ENCODE measurements around the gene CCSAP.
"Not testable (repeated sequence)": the region's sequence is repeated elsewhere in the genome, so short reads cannot be mapped to it uniquely, and the experiment has no call there.

The CCSAP gene

GRCh38 chr1:229342656-229343569 is at the start of gene CCSAP:
Gene CCSAP (minus strand): TSS chr1:229343047. CDS start chr1:229342465, 582 bp downstream.
- Histone ChIP-seq H3K27me3 (ENCODE audit: low read depth) (0 out of 2 replicates have a peak, but pooled peaks cover 2% of the 10 kb centered on the region), H3K4me1 (peaks cover 19% of the 10 kb centered on the region), H3K9me3 (no peaks in the 10 kb centered on the region), H3K4me3 (peak within 1 kb of the TSS; percentile 66), H3K36me3 (replicated peaks) (0 out of 2 replicates have a peak, but pooled peaks cover 3% of the 10 kb centered on the region)
- in situ Hi-C loops (cut with MboI; ENCODE audit: low sequenced_read_pairs): no loop called here
- DNase-seq (ENCODE audit: low spot score in 2 of 2): peak in 1 of 2 experiments; percentile 49

- no peak for DNase-seq (ENCODE audit: low spot score in 2 of 2)
- in situ Hi-C loops (cut with MboI; ENCODE audit: low sequenced_read_pairs): no loop called here
- H3K36me3 ChIP-seq (replicated peaks): no peaks in the 10 kb centered on the region
- no peaks in the 10 kb centered on the region for H3K4me1 ChIP-seq
- no peak overlapping the region for H3K4me3 ChIP-seq
- no peaks in the 10 kb centered on the region for H3K27me3 ChIP-seq (ENCODE audit: low read depth)
- H3K9me3 ChIP-seq: no peaks in the 10 kb centered on the region
Measured at GRCh38 chr1:229390130-229390529, 47.3 kb upstream of the CCSAP start.

GRCh38 chr1:229388897-229389580 is 46.2 kb upstream of the CCSAP start:
- no peak for DNase-seq (ENCODE audit: low spot score in 2 of 2)
- Histone ChIP-seq H3K4me3 (no peak overlapping the region), H3K9me3 (no peaks in the 10 kb centered on the region), H3K4me1 (no peaks in the 10 kb centered on the region), H3K27me3 (ENCODE audit: low read depth) (no peaks in the 10 kb centered on the region), H3K36me3 (replicated peaks) (no peaks in the 10 kb centered on the region)
- in situ Hi-C loops (cut with MboI; ENCODE audit: low sequenced_read_pairs): no loop called here

- Histone ChIP-seq H3K4me3 (no peak overlapping the region), H3K9me3 (no peaks in the 10 kb centered on the region), H3K27me3 (ENCODE audit: low read depth) (no peaks in the 10 kb centered on the region), H3K36me3 (replicated peaks) (no peaks in the 10 kb centered on the region), H3K4me1 (no peaks in the 10 kb centered on the region)
- in situ Hi-C loops (cut with MboI; ENCODE audit: low sequenced_read_pairs): no loop called here
- no peak for DNase-seq (ENCODE audit: low spot score in 2 of 2)
Measured at GRCh38 chr1:229385853-229386456, 43.1 kb upstream of the CCSAP start.

- H3K9me3 ChIP-seq: no peaks in the 10 kb centered on the region
- H3K4me1 ChIP-seq: no peaks in the 10 kb centered on the region
- no peak for DNase-seq (ENCODE audit: low spot score in 2 of 2)
- no peak overlapping the region for H3K4me3 ChIP-seq
- H3K36me3 ChIP-seq (replicated peaks): no peaks in the 10 kb centered on the region
- H3K27me3 ChIP-seq (ENCODE audit: low read depth): no peaks in the 10 kb centered on the region
- in situ Hi-C loops (cut with MboI; ENCODE audit: low sequenced_read_pairs): no loop called here
Measured at GRCh38 chr1:229384822-229385221, 42.0 kb upstream of the CCSAP start.

- peaks cover 1% of the 10 kb centered on the region; the same call in 1 of the 2 replicates for H3K4me1 ChIP-seq
- H3K36me3 ChIP-seq (replicated peaks): no peaks in the 10 kb centered on the region
- no peaks in the 10 kb centered on the region for H3K9me3 ChIP-seq
- no peak overlapping the region for H3K4me3 ChIP-seq
- H3K27me3 ChIP-seq (ENCODE audit: low read depth): no peaks in the 10 kb centered on the region
- no peak for DNase-seq (ENCODE audit: low spot score in 2 of 2)
- in situ Hi-C loops (cut with MboI; ENCODE audit: low sequenced_read_pairs): no loop called here
Measured at GRCh38 chr1:229383961-229384360, 41.1 kb upstream of the CCSAP start.

- in situ Hi-C loops (cut with MboI; ENCODE audit: low sequenced_read_pairs): no loop called here
- no peaks in the 10 kb centered on the region for H3K36me3 ChIP-seq (replicated peaks)
- H3K27me3 ChIP-seq (ENCODE audit: low read depth): no peaks in the 10 kb centered on the region
- H3K9me3 ChIP-seq: no peaks in the 10 kb centered on the region
- peaks cover 4% of the 10 kb centered on the region; the same call in 1 of the 2 replicates for H3K4me1 ChIP-seq
- no peak for DNase-seq (ENCODE audit: low spot score in 2 of 2)
- no peak overlapping the region for H3K4me3 ChIP-seq
Measured at GRCh38 chr1:229383188-229383587, 40.3 kb upstream of the CCSAP start.

GRCh38 chr1:229381234-229381633 is 38.4 kb upstream of the CCSAP start:
- in situ Hi-C loops (cut with MboI; ENCODE audit: low sequenced_read_pairs): no loop called here
- no peak overlapping the region for H3K4me3 ChIP-seq
- H3K36me3 ChIP-seq (replicated peaks): no peaks in the 10 kb centered on the region
- H3K9me3 ChIP-seq: no peaks in the 10 kb centered on the region
- peaks cover 4% of the 10 kb centered on the region; the same call in 1 of the 2 replicates for H3K4me1 ChIP-seq
- no peak for DNase-seq (ENCODE audit: low spot score in 2 of 2)
- no peaks in the 10 kb centered on the region for H3K27me3 ChIP-seq (ENCODE audit: low read depth)

- Histone ChIP-seq H3K9me3 (no peaks in the 10 kb centered on the region), H3K27me3 (ENCODE audit: low read depth) (no peaks in the 10 kb centered on the region), H3K4me3 (no peak overlapping the region), H3K36me3 (replicated peaks) (no peaks in the 10 kb centered on the region), H3K4me1 (peaks cover 4% of the 10 kb centered on the region; the same call in 1 of the 2 replicates)
- DNase-seq (ENCODE audit: low spot score in 2 of 2): no peak
- in situ Hi-C loops (cut with MboI; ENCODE audit: low sequenced_read_pairs): no loop called here
Measured at GRCh38 chr1:229380536-229381160, 37.8 kb upstream of the CCSAP start.

GRCh38 chr1:229379846-229380245 is 37.0 kb upstream of the CCSAP start:
- in situ Hi-C loops (cut with MboI; ENCODE audit: low sequenced_read_pairs): no loop called here
- H3K9me3 ChIP-seq: no peaks in the 10 kb centered on the region
- no peak overlapping the region for H3K4me3 ChIP-seq
- H3K27me3 ChIP-seq (ENCODE audit: low read depth): no peaks in the 10 kb centered on the region
- DNase-seq (ENCODE audit: low spot score in 2 of 2): no peak
- H3K4me1 ChIP-seq: peaks cover 4% of the 10 kb centered on the region; the same call in 1 of the 2 replicates
- H3K36me3 ChIP-seq (replicated peaks): no peaks in the 10 kb centered on the region

GRCh38 chr1:229378586-229379367 is 35.9 kb upstream of the CCSAP start:
- H3K4me3 ChIP-seq: no peak overlapping the region
- in situ Hi-C loops (cut with MboI; ENCODE audit: low sequenced_read_pairs): no loop called here

GRCh38 chr1:229378035-229378434 is 35.2 kb upstream of the CCSAP start:
- H3K4me1 ChIP-seq; H3K36me3 ChIP-seq (replicated peaks); in situ Hi-C loops (cut with MboI; ENCODE audit: low sequenced_read_pairs); DNase-seq (ENCODE audit: low spot score in 2 of 2); H3K27me3 ChIP-seq (ENCODE audit: low read depth); H3K9me3 ChIP-seq; H3K4me3 ChIP-seq: not testable (repeated sequence)

More at GRCh38 chr1:229378586-229379367, 35.9 kb upstream of the CCSAP start:
- H3K36me3 ChIP-seq (replicated peaks): no peaks in the 10 kb centered on the region
- peak; percentile 5 to 18 for DNase-seq (ENCODE audit: low spot score in 2 of 2)
- H3K9me3 ChIP-seq: no peaks in the 10 kb centered on the region
- peaks cover 4% of the 10 kb centered on the region; the same call in 1 of the 2 replicates for H3K4me1 ChIP-seq
- H3K27me3 ChIP-seq (ENCODE audit: low read depth): no peaks in the 10 kb centered on the region

GRCh38 chr1:229377429-229377828 is 34.6 kb upstream of the CCSAP start:
- no peaks in the 10 kb centered on the region for H3K36me3 ChIP-seq (replicated peaks)
- H3K4me3 ChIP-seq: no peak overlapping the region
- no peak for DNase-seq (ENCODE audit: low spot score in 2 of 2)
- no peaks in the 10 kb centered on the region for H3K9me3 ChIP-seq
- H3K27me3 ChIP-seq (ENCODE audit: low read depth): no peaks in the 10 kb centered on the region
- in situ Hi-C loops (cut with MboI; ENCODE audit: low sequenced_read_pairs): no loop called here
- peaks cover 4% of the 10 kb centered on the region; the same call in 1 of the 2 replicates for H3K4me1 ChIP-seq
